ENCODE measurements around the gene ANAPC4. TPM values are rescaled to one million over a fixed set of nuclear protein-coding genes. Genes with fewer than 3 reads are reported as not detected.

The ANAPC4 gene
- total RNA-seq, 6 experiments from 2014 or later, result 15.0 to 20.6 (median 17.2) TPM

- no peak for DNase-seq
- peaks cover 23% of the 10 kb centered on the region for H3K36me3 Mint-ChIP-seq (ENCODE audit: low read depth)
- H3K27me3 Mint-ChIP-seq (ENCODE audit: insufficient read depth), result no peaks in the 10 kb centered on the region
- no peak for TF ChIP-seq CTCF (IDR thresholded peaks at IDR 0.05)
- H3K4me1 Mint-ChIP-seq (ENCODE audit: low read depth), result peaks cover 7% of the 10 kb centered on the region
- H3K27ac Mint-ChIP-seq, result no peak overlapping the region
- H3K9me3 Mint-ChIP-seq, result no peaks in the 10 kb centered on the region
- no peak overlapping the region for H3K4me3 Mint-ChIP-seq
Measured at GRCh38 chr4:25379591-25379990, 2.5 kb downstream of the ANAPC4 start.

- Mint-ChIP-seq H3K36me3 (ENCODE audit: low read depth) (peaks cover 31% of the 10 kb centered on the region), H3K27me3 (ENCODE audit: insufficient read depth) (no peaks in the 10 kb centered on the region), H3K9me3 (no peaks in the 10 kb centered on the region), H3K4me1 (ENCODE audit: low read depth) (no peaks in the 10 kb centered on the region), H3K4me3 (no peak overlapping the region), H3K27ac (no peak overlapping the region)
- TF ChIP-seq CTCF (IDR thresholded peaks at IDR 0.05), result no peak
- DNase-seq, result no peak
Measured at GRCh38 chr4:25383647-25384046, 6.6 kb downstream of the ANAPC4 start.

GRCh38 chr4:25386926-25387325, 9.9 kb downstream of the ANAPC4 start:
- Mint-ChIP-seq H3K4me1 (ENCODE audit: low read depth) (no peaks in the 10 kb centered on the region), H3K9me3 (no peaks in the 10 kb centered on the region), H3K27ac (no peak overlapping the region), H3K27me3 (ENCODE audit: insufficient read depth) (no peaks in the 10 kb centered on the region), H3K4me3 (no peak overlapping the region), H3K36me3 (ENCODE audit: low read depth) (peaks cover 38% of the 10 kb centered on the region)
- DNase-seq, result no peak
- no peak for TF ChIP-seq CTCF (IDR thresholded peaks at IDR 0.05)

- no peak for TF ChIP-seq CTCF (IDR thresholded peaks at IDR 0.05)
- Mint-ChIP-seq H3K4me1 (ENCODE audit: low read depth) (peaks cover 29% of the 10 kb centered on the region), H3K9me3 (no peaks in the 10 kb centered on the region), H3K4me3 (no peak overlapping the region), H3K27me3 (ENCODE audit: insufficient read depth) (peaks cover 3% of the 10 kb centered on the region; the same call in 1 of the 2 replicates), H3K27ac (no peak overlapping the region), H3K36me3 (ENCODE audit: low read depth) (peaks cover 46% of the 10 kb centered on the region)
- no peak for DNase-seq
Measured at GRCh38 chr4:25397305-25397704, 20.2 kb downstream of the ANAPC4 start.

GRCh38 chr4:25399510-25399909, 22.4 kb downstream of the ANAPC4 start:
- Mint-ChIP-seq H3K4me3 (no peak overlapping the region), H3K27me3 (ENCODE audit: insufficient read depth) (no peaks in the 10 kb centered on the region)

More at GRCh38 chr4:25399510-25399909, 22.4 kb downstream of the ANAPC4 start:
- no peak for DNase-seq
- no peak for TF ChIP-seq CTCF (IDR thresholded peaks at IDR 0.05)
- peaks cover 31% of the 10 kb centered on the region for H3K4me1 Mint-ChIP-seq (ENCODE audit: low read depth)
- no peaks in the 10 kb centered on the region for H3K9me3 Mint-ChIP-seq
- H3K27ac Mint-ChIP-seq, result no peak overlapping the region
- H3K36me3 Mint-ChIP-seq (ENCODE audit: low read depth), result peaks cover 45% of the 10 kb centered on the region
